Measurements from ENCODE around the gene EIF4G1. TPM values are rescaled to one million over a fixed set of nuclear protein-coding genes. Genes with fewer than 3 reads are reported as not detected.

The EIF4G1 gene
- polyA plus RNA-seq, 3 donors from 2014 or later, result 6.4 to 55.9 (median 13.4) TPM

DNA sequence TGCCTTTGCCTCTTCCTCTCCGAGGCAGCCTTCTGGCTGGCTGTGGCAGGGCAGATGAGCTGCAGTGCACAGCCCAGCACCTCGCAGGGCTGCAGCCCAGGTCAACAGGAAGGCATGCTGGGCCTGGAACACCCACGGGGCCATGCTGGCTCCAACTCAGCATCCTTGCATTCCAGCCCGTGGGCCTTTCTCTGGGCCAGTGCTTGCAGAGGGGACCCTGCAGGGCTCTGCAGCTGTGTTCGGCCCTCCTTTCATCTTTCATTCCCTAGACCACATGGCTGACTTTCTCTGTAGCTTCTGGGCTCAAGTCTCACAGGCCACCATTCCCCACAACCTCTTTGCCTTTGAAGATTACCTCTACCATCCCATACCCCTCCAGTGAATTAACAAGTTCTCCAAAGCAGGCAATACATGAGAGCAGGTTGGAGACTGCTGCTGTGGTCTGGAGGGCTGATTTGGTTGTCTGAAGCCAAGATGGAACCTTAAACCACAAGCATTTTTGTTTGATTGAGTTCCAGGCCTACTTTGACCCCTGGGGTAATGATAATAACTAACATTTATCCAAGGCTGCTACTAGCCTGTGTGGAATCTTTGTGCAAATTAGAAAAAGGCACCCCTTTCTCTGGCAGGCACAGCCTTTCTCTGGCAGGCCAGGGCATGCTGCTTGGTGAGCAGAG, 28.9 kb downstream of the EIF4G1 start:
- Mint-ChIP-seq H3K27me3 (ENCODE audit: low read depth in 3 of 3) (peaks cover 0 to 2% (median 0%) of the 10 kb centered on the region in 3 donors), H3K36me3 (peaks cover 0 to 8% (median 0%) of the 10 kb centered on the region in 3 donors), H3K9me3 (peaks cover 0 to 1% (median 0%) of the 10 kb centered on the region in 6 donors), H3K4me3 (no peak overlapping the region), H3K27ac (no peak overlapping the region), H3K4me1 (no peaks in the 10 kb centered on the region)
- DNase-seq, result no peak

DNA sequence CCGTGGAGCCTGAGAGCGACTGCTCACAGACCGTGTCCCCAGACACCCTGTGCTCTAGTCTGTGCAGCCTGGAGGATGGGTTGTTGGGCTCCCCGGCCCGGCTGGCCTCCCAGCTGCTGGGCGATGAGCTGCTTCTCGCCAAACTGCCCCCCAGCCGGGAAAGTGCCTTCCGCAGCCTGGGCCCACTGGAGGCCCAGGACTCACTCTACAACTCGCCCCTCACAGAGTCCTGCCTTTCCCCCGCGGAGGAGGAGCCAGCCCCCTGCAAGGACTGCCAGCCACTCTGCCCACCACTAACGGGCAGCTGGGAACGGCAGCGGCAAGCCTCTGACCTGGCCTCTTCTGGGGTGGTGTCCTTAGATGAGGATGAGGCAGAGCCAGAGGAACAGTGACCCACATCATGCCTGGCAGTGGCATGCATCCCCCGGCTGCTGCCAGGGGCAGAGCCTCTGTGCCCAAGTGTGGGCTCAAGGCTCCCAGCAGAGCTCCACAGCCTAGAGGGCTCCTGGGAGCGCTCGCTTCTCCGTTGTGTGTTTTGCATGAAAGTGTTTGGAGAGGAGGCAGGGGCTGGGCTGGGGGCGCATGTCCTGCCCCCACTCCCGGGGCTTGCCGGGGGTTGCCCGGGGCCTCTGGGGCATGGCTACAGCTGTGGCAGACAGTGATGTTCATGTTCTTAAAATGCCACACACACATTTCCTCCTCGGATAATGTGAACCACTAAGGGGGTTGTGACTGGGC, 30.3 kb downstream of the EIF4G1 start:
- no peak overlapping the region for H3K4me3 Mint-ChIP-seq
- no peaks in the 10 kb centered on the region for H3K9me3 Mint-ChIP-seq
- H3K27me3 Mint-ChIP-seq (ENCODE audit: low read depth in 3 of 3), result peaks cover 0 to 2% (median 0%) of the 10 kb centered on the region in 3 donors
- no peak for DNase-seq
- no peaks in the 10 kb centered on the region for H3K4me1 Mint-ChIP-seq
- H3K27ac Mint-ChIP-seq, result no peak overlapping the region
- peaks cover 0 to 8% (median 0%) of the 10 kb centered on the region in 3 donors for H3K36me3 Mint-ChIP-seq

GRCh38 chr3:184345317-184346144, 31.1 kb downstream of the EIF4G1 start:
- no peak for DNase-seq
- Mint-ChIP-seq H3K27me3 (ENCODE audit: low read depth in 3 of 3) (peaks cover 0 to 2% (median 0%) of the 10 kb centered on the region in 3 donors), H3K27ac (no peak overlapping the region), H3K9me3 (no peaks in the 10 kb centered on the region), H3K36me3 (peaks cover 0 to 8% (median 0%) of the 10 kb centered on the region in 3 donors), H3K4me1 (no peaks in the 10 kb centered on the region), H3K4me3 (no peak overlapping the region)

DNA sequence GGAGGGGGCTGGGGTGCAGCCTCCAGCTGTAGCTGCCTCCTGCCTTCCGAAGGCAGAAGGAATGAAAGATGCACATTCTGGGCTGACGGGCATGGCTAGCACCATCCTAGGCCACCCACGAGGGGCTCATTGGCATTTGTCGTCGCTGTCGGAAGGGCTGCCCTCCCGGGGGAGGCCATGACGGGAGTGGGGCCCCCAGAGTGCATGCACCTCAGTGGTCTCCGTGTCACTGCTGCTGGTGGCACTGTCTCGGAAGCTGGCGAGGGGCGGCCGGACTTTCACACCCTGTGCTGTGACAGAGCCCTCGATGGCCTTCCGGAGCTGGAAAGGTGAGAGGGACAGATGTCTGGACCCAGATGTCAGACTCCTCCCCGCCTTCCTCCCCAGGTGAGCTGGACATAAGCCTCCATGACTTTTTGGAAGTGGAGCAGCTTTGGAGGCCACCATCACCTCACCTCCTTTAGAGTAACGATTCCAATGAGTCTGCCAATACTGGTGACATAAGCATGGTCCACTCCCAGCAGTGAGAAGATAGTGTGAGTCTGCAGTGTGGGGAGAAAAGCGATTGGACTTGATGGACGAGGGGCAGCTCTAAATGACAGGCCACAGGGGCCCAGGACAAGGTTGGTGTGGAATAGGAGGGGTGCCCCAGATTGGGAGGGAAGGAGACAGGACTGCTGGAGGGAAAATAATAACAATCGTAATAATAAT, 32.2 kb downstream of the EIF4G1 start:
- Mint-ChIP-seq H3K4me3 (no peak overlapping the region), H3K27me3 (ENCODE audit: low read depth in 3 of 3) (peaks cover 0 to 3% (median 0%) of the 10 kb centered on the region in 3 donors), H3K4me1 (no peaks in the 10 kb centered on the region), H3K36me3 (peaks cover 0 to 5% (median 0%) of the 10 kb centered on the region in 3 donors), H3K9me3 (no peaks in the 10 kb centered on the region), H3K27ac (no peak overlapping the region)
- no peak for DNase-seq

- no peak overlapping the region for H3K4me3 Mint-ChIP-seq
- no peaks in the 10 kb centered on the region for H3K9me3 Mint-ChIP-seq
These were observed 33.1 kb downstream of the EIF4G1 start for GRCh38 chr3:184347321-184348056.

DNA sequence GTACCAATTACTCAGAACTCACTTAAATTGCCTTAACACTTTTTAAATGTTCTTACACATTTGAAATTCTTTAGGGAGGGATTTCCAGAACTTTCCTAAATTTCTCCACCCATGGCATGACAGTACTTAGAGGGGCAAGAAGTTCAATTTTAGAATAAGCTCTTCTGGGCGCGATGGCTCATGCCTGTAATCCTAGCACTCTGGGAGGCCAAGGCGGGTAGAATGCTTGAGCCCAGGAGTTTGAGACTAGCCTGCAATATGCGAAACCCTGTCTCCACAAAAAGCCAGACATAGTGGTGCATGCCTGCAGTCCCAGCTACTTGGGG, 33.6 kb downstream of the EIF4G1 start:
- Mint-ChIP-seq H3K27me3 (ENCODE audit: low read depth in 3 of 3) (peaks cover 0 to 1% (median 0%) of the 10 kb centered on the region in 3 donors), H3K4me1 (no peaks in the 10 kb centered on the region), H3K9me3 (no peaks in the 10 kb centered on the region), H3K27ac (no peak overlapping the region), H3K36me3 (peaks cover 0 to 3% (median 0%) of the 10 kb centered on the region in 3 donors), H3K4me3 (no peak overlapping the region)
- no peak for DNase-seq

More at GRCh38 chr3:184347321-184348056, 33.1 kb downstream of the EIF4G1 start:
- DNase-seq, result no peak
- peaks cover 0 to 1% (median 0%) of the 10 kb centered on the region in 3 donors for H3K27me3 Mint-ChIP-seq (ENCODE audit: low read depth in 3 of 3)
- no peaks in the 10 kb centered on the region for H3K4me1 Mint-ChIP-seq
- H3K36me3 Mint-ChIP-seq, result peaks cover 0 to 3% (median 0%) of the 10 kb centered on the region in 3 donors
- no peak overlapping the region for H3K27ac Mint-ChIP-seq

DNA sequence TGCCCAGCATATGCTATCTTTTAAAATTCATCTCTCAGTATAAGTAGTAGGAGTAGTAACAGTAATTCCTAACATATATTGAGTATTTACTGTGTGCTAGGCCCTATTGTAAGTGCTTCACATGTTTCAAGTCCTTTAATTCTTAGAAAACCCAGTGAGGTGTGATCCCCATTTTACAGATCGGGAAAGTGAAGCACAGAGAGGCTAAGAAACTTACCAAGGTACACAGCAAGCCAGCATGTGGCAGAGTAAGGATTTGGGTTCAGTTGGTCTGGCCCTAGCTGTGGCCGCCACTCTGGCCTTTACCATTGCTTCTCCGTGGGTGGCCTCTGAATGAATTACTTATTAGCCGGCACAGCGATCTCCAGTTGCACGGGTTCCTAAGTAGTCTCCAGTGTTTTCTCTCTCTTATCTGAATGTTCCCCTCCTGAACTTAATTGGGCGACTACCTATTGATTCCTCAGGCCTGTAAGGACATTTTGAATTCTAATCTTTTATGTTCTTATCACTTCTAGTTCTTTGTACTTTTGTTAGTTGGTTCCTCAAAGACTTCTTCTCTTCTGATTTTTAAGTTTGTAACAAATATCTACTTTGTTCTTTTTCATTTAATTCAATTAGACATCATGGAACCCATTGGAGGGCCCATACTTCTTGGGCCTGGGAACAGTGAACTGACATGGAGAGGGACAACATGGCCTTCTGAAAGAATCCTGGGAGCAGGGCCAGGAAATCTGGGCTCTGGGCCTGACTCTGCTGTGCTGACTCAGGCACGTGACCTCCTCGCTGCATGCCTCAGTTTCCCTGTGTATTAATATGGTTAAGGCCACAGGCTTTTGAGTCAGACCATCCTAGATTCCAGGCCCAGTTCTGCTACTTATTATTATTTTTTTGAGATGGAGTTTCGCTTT, 35.4 kb downstream of the EIF4G1 start:
- Mint-ChIP-seq H3K4me1 (peaks cover 0 to 5% of the 10 kb centered on the region in 2 donors), H3K36me3 (no peaks in the 10 kb centered on the region), H3K9me3 (no peaks in the 10 kb centered on the region), H3K27me3 (ENCODE audit: low read depth in 3 of 3) (peaks cover 0 to 1% (median 0%) of the 10 kb centered on the region in 3 donors), H3K27ac (no peak overlapping the region), H3K4me3 (no peak overlapping the region)
- no peak for DNase-seq

- H3K36me3 Mint-ChIP-seq, result no peaks in the 10 kb centered on the region
- DNase-seq, result no peak
- no peak overlapping the region for H3K4me3 Mint-ChIP-seq
- H3K4me1 Mint-ChIP-seq, result peaks cover 0 to 6% of the 10 kb centered on the region in 2 donors
- H3K27me3 Mint-ChIP-seq (ENCODE audit: low read depth in 3 of 3), result peaks cover 0 to 1% (median 0%) of the 10 kb centered on the region in 3 donors
- no peak overlapping the region for H3K27ac Mint-ChIP-seq
- no peaks in the 10 kb centered on the region for H3K9me3 Mint-ChIP-seq
These were observed 36.2 kb downstream of the EIF4G1 start for GRCh38 chr3:184350618-184351017.

DNA sequence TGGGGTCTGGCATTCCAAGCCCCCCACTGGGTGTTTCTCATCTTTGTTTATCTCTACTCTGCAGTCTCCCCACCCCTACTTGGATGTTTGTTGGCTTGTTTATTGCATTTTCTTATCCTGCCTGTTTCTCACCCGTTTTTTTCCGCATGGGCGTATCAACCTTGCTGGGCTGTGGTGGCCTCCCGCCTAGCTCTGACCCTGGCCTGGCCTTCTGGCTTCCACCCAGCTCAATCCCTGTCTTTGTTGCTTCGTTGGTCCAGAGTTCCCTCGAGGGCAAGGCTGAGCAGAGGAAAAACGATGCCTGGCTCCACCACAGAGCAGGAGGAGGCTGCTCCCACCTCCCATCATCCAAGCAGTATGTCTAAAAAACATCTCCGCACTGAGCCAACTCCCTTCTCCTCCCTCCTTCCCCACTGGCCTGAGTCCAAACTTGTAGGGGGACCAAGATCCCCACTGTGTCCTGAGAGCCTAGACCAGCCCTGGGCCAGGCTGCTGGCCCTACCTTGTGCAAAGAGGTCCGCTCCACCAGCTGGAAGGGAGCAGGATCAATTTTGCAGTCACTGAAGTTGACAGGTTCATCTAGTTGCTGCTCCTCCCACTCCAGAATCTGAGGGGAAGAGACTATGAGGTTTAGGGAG, 37.2 kb downstream of the EIF4G1 start:
- no peak for DNase-seq
- Mint-ChIP-seq H3K27me3 (ENCODE audit: low read depth in 3 of 3) (peaks cover 0 to 1% (median 0%) of the 10 kb centered on the region in 3 donors), H3K36me3 (peaks cover 0 to under 1% (median 0%) of the 10 kb centered on the region in 3 donors), H3K27ac (peak overlapping the region in 1 of 6 donors; percentile 40), H3K9me3 (no peaks in the 10 kb centered on the region), H3K4me1 (peaks cover 0 to 6% of the 10 kb centered on the region in 2 donors), H3K4me3 (no peak overlapping the region)

DNA sequence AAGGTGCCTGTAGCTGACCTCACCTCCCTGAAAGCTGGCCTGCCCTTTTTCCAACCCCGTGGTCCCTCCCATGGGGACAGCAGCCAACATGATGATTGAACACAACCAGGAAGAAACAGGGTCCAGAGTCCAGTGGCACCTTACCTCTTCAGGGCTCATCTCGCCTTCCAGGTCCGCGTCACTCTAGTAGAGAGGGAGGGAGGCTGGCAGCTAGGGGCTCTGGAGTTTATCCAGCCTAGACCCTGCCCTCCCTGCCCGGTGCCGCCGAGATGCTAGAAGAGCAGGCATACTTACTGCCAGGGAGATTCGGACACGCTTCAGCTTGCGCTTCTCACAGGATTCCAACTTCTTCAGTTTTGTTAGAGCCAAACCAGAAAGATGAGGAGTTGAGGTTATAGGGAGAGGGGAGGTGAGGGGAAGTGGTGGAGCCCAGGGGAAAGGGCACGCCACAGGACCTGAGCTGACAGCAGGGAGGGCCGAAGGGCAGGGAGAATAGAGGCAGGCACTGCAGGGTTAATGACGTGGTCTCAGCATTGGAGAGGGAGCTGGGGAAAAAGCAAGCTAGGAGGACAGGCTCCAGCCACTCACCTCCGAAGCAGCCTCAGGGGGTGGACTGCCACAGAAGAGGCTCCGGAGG, 37.9 kb downstream of the EIF4G1 start:
- peak overlapping the region in 3 of 6 donors; percentile 40 to 46 (median 44) for H3K27ac Mint-ChIP-seq
- H3K27me3 Mint-ChIP-seq (ENCODE audit: low read depth in 3 of 3), result peaks cover 0 to 1% (median 0%) of the 10 kb centered on the region in 3 donors
- H3K36me3 Mint-ChIP-seq, result peaks cover 0 to 4% (median 0%) of the 10 kb centered on the region in 3 donors
- peaks cover 0 to 6% of the 10 kb centered on the region in 2 donors for H3K4me1 Mint-ChIP-seq
- DNase-seq, result no peak
- no peak overlapping the region for H3K4me3 Mint-ChIP-seq
- H3K9me3 Mint-ChIP-seq, result no peaks in the 10 kb centered on the region

GRCh38 chr3:184352897-184353545, 38.6 kb downstream of the EIF4G1 start:
- DNase-seq, result no peak
- Mint-ChIP-seq H3K4me3 (no peak overlapping the region), H3K36me3 (peaks cover 0 to 4% (median 0%) of the 10 kb centered on the region in 3 donors), H3K27ac (no peak overlapping the region), H3K4me1 (peaks cover 0 to 6% of the 10 kb centered on the region in 2 donors), H3K9me3 (no peaks in the 10 kb centered on the region), H3K27me3 (ENCODE audit: low read depth in 3 of 3) (peaks cover 0 to 1% (median 0%) of the 10 kb centered on the region in 3 donors)

All from immature natural killer cell (primary cell).